Measurements from ENCODE around the gene PARP9. TPM values are rescaled to one million over a fixed set of nuclear protein-coding genes. Genes with fewer than 3 reads are reported as not detected.

Gene PARP9
- total and polyA plus RNA-seq, 2 of the 13 experiments (the other 11 are each of a cell fraction or from before 2014, with no cell fraction given), result 6.5 to 10.6 TPM

- TF ChIP-seq PAX8 (CRISPR knock-in tag; IDR thresholded peaks at IDR 0.05; ENCODE audit: borderline replicate concordance) (peak; percentile 82; the same call in 1 of the 2 replicates), ARNT2 (CRISPR knock-in tag; IDR thresholded peaks at IDR 0.05; ENCODE audit: low read depth) (peak; percentile 73; the same call in 1 of the 2 replicates), ARHGAP35 (CRISPR knock-in tag; IDR thresholded peaks at IDR 0.05; ENCODE audit: borderline replicate concordance) (peak; percentile 75; the same call in 1 of the 2 replicates), ZNF101 (CRISPR knock-in tag; IDR thresholded peaks at IDR 0.05; ENCODE audit: borderline replicate concordance, low read depth) (no peak), BORCS8-MEF2B (CRISPR knock-in tag; IDR thresholded peaks at IDR 0.05) (peak; percentile 69; the same call in 1 of the 2 replicates), POLR2G (IDR thresholded peaks at IDR 0.05; ENCODE audit: low read depth, low read length) (peak; percentile 93), ARID2 (CRISPR knock-in tag; IDR thresholded peaks at IDR 0.05; ENCODE audit: borderline replicate concordance) (no peak), ZNF562 (CRISPR knock-in tag; IDR thresholded peaks at IDR 0.05; ENCODE audit: borderline replicate concordance) (no peak), ZNF549 (CRISPR knock-in tag; IDR thresholded peaks at IDR 0.05) (no peak), GZF1 (CRISPR knock-in tag; IDR thresholded peaks at IDR 0.05) (no peak), IRF9 (CRISPR knock-in tag; IDR thresholded peaks at IDR 0.05; ENCODE audit: borderline replicate concordance) (peak; percentile 78; the same call in 1 of the 2 replicates), SP140L (CRISPR knock-in tag; IDR thresholded peaks at IDR 0.05; ENCODE audit: borderline replicate concordance) (no peak), ZNF343 (CRISPR knock-in tag; IDR thresholded peaks at IDR 0.05) (peak; percentile 89), ATF2 (CRISPR knock-in tag; IDR thresholded peaks at IDR 0.05) (no peak), NFIC (IDR thresholded peaks at IDR 0.05; ENCODE audit: low read length) (no peak), ZNF260 (CRISPR knock-in tag; IDR thresholded peaks at IDR 0.05; ENCODE audit: borderline replicate concordance, low read depth) (no peak), TIGD3 (CRISPR knock-in tag; IDR thresholded peaks at IDR 0.05; ENCODE audit: borderline replicate concordance) (0 out of 2 replicates have a peak, but pooled peaks have one; percentile 39), EZH2 (conservative IDR thresholded peaks at IDR 0.05; ENCODE audit: low read depth, low read length) (no peak), IKZF5 (CRISPR knock-in tag; IDR thresholded peaks at IDR 0.05) (peak; percentile 79), TGIF2 (CRISPR knock-in tag; IDR thresholded peaks at IDR 0.05) (no peak), MTF1 (CRISPR knock-in tag; IDR thresholded peaks at IDR 0.05) (no peak), CENPBD1 (CRISPR knock-in tag; IDR thresholded peaks at IDR 0.05; ENCODE audit: borderline replicate concordance, low read depth) (no peak), CREBL2 (CRISPR knock-in tag; IDR thresholded peaks at IDR 0.05; ENCODE audit: borderline replicate concordance) (no peak)
These were observed 49.7 kb downstream of the PARP9 start, which contains the start of gene KPNA1 (continued) for GRCh38 chr3:122514123-122515019.
